GM12874 (cell line): ENCODE measurements around the gene ISG20L2.

Source experiments
- CTCF ChIP-seq: IDR thresholded peaks from 2 replicates; pipeline ENCODE4 v1.5.1; 2011; ENCODE audit warnings: low read depth, mild to moderate bottlenecking, control low read depth, low read length, moderate library complexity; ENCODE audit not compliant: insufficient read depth

ISG20L2 gene

DNA sequence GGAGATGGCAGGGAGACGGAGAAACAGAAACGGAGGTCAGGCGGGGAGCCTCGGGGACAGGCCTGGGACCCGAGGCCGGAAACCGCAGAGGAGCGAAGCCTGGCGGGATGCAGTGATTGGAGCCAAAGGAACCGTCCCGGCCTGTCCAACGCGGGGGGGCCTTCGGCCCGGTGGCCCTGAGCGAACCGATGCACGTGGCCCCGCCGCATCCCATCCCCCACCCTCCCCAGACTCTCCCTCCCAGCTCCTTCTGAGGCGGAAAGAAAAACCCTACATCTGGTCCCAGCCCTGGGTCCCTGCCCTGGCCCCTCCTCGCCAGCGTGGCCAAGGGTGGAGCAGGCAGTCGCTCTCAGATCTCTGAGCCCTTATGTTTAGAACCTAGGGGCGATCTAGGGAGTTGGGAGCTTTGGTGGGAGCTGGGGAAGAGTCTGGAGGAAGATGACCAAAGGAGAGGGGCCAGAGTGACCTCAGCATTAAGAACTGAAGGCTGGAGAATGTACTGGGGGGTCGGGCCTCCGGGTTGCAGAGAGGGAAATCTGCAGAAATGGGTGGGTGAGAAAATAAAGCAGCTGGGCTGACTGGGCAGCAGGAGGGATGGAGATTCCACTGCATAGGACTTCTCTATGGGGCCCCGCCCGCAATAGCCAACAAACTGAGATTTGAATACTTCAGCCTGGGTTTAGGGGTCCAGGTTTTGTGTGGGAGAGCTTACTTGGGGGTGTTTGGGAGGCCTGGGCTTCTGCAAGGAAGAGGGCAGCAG lies 21.7 kb downstream of the ISG20L2 start:
- no peak for TF ChIP-seq CTCF

DNA sequence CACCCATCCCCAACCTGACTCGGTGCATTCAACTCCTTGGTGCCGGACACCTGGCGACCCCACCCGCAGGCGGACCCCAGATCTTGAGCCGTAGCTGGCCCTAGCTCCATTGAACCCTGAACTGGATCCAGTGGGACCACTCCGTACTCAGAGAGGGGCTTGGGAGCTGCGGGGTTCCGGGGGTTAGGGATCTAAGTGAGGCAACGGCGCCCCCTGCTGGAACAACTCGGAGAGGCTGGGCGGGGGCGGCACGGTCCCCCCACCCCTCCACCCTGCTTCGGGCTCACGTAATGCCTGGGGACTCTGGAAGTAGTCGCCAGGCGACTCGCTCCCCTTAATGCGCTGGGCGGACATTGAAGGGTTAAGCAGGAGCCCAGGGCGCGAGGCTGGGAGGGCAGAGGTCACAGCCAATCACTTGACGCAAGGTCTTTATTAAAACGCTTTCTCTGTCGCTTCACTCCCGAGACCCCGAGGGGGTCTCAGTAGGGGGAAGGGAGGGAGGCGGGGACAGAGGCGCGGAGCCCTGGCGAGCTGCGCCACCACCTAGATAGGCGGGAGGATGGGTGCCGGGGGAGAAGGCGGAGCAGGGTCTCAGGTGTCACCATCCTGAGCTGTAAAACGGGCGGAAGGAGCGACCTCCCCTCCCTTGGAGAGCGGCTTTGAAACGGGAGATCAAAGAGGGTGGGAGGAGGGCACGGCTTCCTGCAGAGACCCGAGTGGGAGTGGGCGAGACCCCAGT lies 22.5 kb downstream of the ISG20L2 start:
- peak; percentile 91 for TF ChIP-seq CTCF

DNA sequence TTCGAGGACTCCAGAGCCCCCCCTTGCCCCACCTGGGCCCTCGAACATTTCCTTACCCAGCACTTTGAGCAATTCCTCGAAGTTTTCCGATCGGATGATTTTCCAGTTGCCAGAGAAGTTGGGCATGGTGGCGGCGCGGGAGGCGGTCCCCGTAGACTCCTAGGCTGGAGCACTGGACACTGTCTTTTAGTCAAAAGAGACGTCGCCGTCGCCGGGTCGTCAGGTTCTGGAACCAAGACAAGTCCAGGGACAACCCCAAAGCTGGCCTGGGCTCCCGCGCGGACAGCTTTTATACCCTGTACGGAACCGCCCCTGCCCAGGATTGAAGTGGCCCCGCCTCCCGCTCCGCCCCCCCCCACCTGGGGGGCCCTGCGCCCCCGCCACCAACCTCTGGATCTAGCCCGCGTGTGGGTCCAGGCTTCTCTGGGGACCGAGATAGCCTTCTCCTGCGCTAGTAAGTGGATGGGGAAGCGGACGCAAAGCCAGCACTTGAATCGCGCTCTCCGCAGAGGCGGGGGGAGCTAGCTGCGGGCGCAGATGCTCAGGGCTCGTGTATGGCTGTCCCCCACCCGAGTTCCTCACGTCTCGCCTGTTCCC lies 23.1 kb downstream of the ISG20L2 start, which contains the start of gene CRABP2:
Gene CRABP2 (minus strand): TSS at position 263 of the 597 bp plus-strand sequence. CDS start 137 bp downstream, at position 126.
- TF ChIP-seq CTCF, result no peak

DNA sequence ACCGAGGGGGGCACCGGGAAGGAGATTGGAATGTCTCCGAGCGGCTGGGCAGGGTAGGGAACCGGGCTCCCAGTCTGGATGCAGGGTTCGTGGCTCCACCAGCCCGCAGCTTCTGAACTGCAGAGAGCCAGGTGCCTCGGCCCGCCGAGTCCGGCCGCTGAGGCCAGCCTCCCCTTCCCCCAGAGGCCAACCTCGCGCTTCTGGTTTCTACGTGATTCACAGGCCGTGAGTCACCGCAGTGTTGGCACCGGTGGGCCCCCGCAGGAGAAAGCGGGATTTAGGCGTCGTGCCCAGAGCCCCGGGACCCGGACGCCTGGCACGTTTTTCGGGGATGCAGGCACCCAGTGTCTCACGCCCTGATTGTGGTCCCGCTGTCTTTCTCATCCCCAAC lies 23.6 kb downstream of the ISG20L2 start:
- no peak for TF ChIP-seq CTCF

- TF ChIP-seq CTCF, result no peak
These were observed 24.3 kb downstream of the ISG20L2 start for GRCh38 chr1:156704166-156704711.

DNA sequence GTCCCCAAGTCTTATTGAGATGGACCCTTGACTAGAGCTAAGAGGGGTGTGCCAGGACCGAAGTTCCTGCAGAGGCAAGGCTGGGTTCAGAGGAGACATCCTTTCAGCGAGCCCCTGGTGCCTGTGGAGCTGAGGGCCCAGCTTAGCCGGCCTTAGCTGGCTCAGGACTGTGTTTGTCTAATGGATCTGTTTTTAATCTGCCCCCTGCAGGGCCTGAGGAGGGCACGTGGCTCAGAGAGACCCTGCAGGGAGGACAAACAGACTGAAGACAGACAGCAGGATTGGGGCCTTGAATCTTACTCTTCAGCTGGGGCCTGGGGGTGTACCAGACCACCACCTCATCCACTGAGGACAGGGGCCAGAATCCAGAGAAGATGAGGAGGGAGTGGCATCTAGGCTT lies 24.8 kb downstream of the ISG20L2 start:
- TF ChIP-seq CTCF, result no peak

DNA sequence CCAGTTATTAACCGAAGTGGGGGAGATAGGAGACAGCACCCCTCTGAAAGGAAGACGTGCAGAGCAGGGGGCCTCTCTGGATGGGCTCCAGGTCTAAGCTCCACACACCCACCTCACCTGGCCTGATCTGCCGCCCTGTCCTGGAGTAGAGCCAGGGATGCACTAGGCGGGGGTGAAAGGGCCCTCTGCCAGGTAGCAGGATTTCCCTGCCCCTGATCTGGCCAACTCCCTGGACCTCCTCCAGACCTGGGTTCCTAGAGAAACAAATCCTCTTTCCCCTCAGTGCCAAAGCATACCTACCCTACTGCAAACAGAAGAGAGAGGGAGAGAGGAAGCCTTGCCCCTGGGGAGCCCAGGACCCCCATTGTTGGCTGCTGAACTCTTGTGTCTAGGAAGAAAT lies 25.2 kb downstream of the ISG20L2 start:
- TF ChIP-seq CTCF, result no peak
